Activated T-cell treated with anti-CD3 and anti-CD28 coated beads, Interleukin-2, amount 50 U/mL, for 72 hours (primary cell): ENCODE data around the gene ZNRD2. TPM values are rescaled to one million over a fixed set of nuclear protein-coding genes. Genes with fewer than 3 reads are reported as not detected.

Experiments used
- ATAC-seq, 2 donors: fragments of 150-1000 bp; cut with Tn5 transposase; replicated peaks in 1 of 2; 2 replicates each; pipeline ENCODE4 v1.10.0; 2021; ENCODE audit warnings: moderate library complexity in 2 of 2, mild to moderate bottlenecking in 1 of 2
- DNase-seq, 2 donors: peaks; one replicate each; pipeline ENCODE4 v3.0.0; 2021 to 2022; ENCODE audit warnings: mixed read lengths in 1 of 2
- H3K27ac Mint-ChIP-seq: one replicate; pipeline ENCODE4 v1.8.0; 2022; ENCODE audit warnings: mild to moderate bottlenecking, moderate library complexity, mixed read lengths
- H3K27me3 Mint-ChIP-seq: one replicate; pipeline ENCODE4 v1.8.0; 2022; ENCODE audit warnings: low read depth, mixed read lengths
- H3K36me3 Mint-ChIP-seq, 2 donors: one replicate each; pipeline ENCODE4 v1.8.0; 2022; ENCODE audit warnings: mixed read lengths in 2 of 2, mild to moderate bottlenecking in 1 of 2; ENCODE audit not compliant: insufficient read depth in 2 of 2
- H3K4me1 Mint-ChIP-seq: one replicate; pipeline ENCODE4 v1.8.0; 2022; ENCODE audit warnings: low read depth, mixed read lengths
- H3K4me3 Mint-ChIP-seq, 2 donors: one replicate each; pipeline ENCODE4 v1.8.0; 2022; ENCODE audit warnings: mild to moderate bottlenecking in 2 of 2, mixed read lengths in 2 of 2, moderate library complexity in 2 of 2
- H3K9me3 Mint-ChIP-seq, 2 donors: one replicate each; pipeline ENCODE4 v1.8.0; 2022; ENCODE audit warnings: mixed read lengths in 2 of 2
- total RNA-seq, 2 donors: library from RNA; stranded (reverse); gene quantifications; one replicate each; pipeline ENCODE4 v1.2.3, GENCODE V29; 2022

The ZNRD2 gene
- total RNA-seq, 2 donors from 2014 or later, result 23.5 to 25.1 TPM

DNA sequence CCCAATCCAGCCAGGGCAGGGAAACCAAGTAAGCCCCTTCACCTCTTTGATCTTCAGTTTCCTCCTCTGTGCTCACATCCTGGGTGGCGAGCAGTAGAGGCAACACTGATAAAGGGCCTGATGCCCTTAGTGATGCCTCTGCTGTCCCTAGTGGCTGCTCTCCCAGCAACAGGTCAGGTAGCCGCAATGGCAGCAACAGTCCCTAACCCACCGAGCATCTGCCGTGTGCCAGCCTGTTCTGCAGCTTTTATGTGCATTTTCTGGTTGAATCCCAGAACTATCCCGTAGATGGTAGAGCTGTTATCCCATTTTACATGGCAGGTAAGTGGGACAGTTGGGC lies 40.1 kb upstream of the ZNRD2 start:
- Mint-ChIP-seq H3K9me3 (no peaks in the 10 kb centered on the region), H3K27me3 (no peaks in the 10 kb centered on the region)
- ATAC-seq, result peak; percentile 45 to 49

DNA sequence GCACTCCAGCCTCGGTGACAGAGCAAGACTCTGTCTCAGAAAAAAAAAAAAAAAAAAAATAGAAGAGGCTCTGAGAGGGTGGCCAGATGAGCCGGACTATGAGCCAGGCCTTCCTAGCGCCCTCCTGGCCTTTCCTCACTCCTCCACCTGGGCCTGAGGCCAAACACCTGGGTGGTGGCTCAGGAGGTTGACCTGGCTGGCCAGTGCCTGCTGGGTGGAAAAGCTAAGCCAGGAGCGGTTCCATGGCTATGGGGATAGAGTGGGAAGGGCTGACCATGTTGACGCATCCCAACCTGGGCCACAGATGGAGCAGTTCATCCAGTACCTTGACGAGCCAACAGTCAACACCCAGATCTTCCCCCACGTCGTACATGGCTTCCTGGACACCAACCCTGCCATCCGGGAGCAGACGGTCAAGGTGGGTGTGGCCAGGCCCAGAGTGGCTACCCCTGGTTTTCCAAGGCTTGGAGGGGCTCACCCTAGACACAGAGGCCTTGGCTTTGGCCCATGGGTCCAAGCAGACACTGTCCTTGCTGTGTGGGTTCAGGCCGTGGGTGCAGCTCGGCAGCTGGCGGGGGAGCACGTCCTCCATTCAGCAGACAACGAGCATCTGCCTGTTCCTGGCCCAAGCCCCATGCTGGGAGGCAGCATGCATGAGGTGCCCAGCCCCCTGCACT lies 37.8 kb upstream of the ZNRD2 start:
- ATAC-seq (no peak), DNase-seq (no peak)
- H3K4me3 Mint-ChIP-seq, result no peak overlapping the region
- peaks cover 21% of the 10 kb centered on the region for H3K4me1 Mint-ChIP-seq
- peaks cover 0 to 13% of the 10 kb centered on the region in 2 donors for H3K36me3 Mint-ChIP-seq
- H3K27ac Mint-ChIP-seq, result no peak overlapping the region
- no peaks in the 10 kb centered on the region for H3K27me3 Mint-ChIP-seq
- no peaks in the 10 kb centered on the region for H3K9me3 Mint-ChIP-seq

More for the DNA sequence above, 40.1 kb upstream of the ZNRD2 start:
- Mint-ChIP-seq H3K4me3 (no peak overlapping the region), H3K4me1 (peaks cover 32% of the 10 kb centered on the region), H3K27ac (peak overlapping the region; percentile 65), H3K36me3 (peaks cover 2 to 14% of the 10 kb centered on the region in 2 donors)
- DNase-seq, result no peak

DNA sequence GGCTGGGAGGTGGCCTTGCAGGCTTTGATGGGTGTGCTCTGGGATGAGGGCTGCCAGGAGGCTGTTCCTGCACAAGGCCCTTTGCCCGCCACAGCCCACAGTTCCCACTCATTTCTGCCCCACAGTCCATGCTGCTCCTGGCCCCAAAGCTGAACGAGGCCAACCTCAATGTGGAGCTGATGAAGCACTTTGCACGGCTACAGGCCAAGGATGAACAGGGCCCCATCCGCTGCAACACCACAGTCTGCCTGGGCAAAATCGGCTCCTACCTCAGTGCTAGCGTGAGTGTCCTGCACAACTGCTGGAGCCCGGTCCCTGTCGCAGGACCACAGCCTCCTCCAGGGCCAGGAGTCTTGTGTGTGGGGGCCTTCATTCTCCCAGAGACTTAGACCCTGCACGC lies 35.2 kb upstream of the ZNRD2 start:
- Mint-ChIP-seq H3K27ac (no peak overlapping the region), H3K4me1 (peaks cover 6% of the 10 kb centered on the region), H3K36me3 (peaks cover 0 to 6% of the 10 kb centered on the region in 2 donors), H3K9me3 (no peaks in the 10 kb centered on the region), H3K27me3 (no peaks in the 10 kb centered on the region), H3K4me3 (no peak overlapping the region)
- DNase-seq (no peak), ATAC-seq (no peak)

DNA sequence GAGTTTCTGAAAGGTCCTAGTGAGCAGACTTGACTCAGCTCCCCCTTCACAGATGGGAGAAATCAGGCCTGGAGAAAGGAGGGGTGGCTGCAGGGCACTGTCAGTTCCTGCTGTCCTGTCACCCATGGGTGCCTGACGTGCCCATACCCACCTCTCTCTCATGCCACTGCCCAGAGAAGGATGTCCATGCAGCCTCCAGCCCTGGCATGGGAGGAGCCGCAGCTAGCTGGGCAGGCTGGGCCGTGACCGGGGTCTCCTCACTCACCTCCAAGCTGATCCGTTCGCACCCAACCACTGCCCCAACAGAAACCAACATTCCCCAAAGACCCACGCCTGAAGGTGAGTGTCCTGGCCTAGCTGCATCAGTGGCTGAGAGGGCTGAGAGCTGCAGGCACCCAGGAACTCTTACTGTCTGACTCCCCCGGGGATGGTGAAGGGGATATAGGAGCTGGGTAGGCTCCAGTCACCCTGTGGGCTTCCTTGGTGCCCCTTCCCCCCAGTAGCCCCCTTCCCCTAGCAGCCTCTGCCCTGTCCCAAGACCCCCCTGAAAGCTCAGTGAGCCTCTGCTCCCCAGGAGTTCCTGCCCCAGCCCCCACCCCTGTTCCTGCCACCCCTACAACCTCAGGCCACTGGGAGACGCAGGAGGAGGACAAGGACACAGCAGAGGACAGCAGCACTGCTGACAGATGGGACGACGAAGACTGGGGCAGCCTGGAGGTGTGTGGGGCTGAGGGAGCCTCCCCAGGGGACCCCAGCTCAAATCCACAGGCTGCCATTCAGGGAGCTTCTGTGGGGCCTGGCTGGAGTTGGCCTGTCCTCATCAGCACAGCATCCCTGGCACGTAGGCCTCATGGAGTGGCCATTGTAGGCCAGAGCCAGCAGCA lies 33.6 kb upstream of the ZNRD2 start:
- DNase-seq (no peak), ATAC-seq (no peak)
- no peaks in the 10 kb centered on the region for H3K9me3 Mint-ChIP-seq
- no peak overlapping the region for H3K4me3 Mint-ChIP-seq
- peaks cover 0 to 4% of the 10 kb centered on the region in 2 donors for H3K36me3 Mint-ChIP-seq
- no peak overlapping the region for H3K27ac Mint-ChIP-seq
- peaks cover 11% of the 10 kb centered on the region for H3K4me1 Mint-ChIP-seq
- no peaks in the 10 kb centered on the region for H3K27me3 Mint-ChIP-seq

DNA sequence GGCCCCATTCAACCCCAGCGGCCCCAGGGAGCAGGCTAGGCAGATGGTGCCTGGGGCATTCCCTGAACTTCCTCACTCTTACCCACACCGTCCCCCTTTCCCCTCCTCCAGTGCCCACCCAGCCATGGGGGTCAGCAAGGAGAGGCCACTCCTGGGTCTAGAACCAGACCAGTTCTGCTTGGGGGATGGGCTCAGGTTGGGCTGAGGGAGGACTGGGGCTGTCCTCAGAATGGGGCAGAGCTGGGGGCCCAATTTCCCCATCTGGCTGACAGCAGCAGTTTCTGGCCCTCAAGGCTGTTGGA lies 33.0 kb upstream of the ZNRD2 start:
- Mint-ChIP-seq H3K9me3 (no peaks in the 10 kb centered on the region), H3K27me3 (no peaks in the 10 kb centered on the region), H3K27ac (no peak overlapping the region), H3K36me3 (peaks cover 0 to 5% of the 10 kb centered on the region in 2 donors), H3K4me3 (no peak overlapping the region), H3K4me1 (peaks cover 17% of the 10 kb centered on the region)
- ATAC-seq, result no peak
- no peak for DNase-seq

DNA sequence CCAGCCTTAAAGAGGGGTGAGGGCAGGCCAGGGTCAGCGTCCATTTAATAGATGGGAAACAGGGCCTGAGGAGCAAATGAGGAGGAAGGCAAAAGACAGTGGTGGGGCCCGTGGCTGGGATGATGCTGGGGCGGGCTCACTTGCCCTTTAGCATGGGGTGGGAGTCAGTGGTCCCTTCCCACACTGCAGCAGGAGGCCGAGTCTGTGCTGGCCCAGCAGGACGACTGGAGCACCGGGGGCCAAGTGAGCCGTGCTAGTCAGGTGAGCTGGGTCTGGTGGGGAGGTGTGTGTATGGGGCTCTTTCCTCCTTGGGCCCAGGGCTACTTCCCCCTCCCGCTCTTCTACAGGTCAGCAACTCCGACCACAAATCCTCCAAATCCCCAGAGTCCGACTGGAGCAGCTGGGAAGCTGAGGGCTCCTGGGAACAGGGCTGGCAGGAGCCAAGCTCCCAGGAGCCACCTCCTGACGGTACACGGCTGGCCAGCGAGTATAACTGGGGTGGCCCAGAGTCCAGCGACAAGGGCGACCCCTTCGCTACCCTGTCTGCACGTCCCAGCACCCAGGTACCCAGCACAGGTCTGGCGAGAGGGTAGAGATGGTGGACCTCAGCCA lies 32.6 kb upstream of the ZNRD2 start:
- Mint-ChIP-seq H3K27me3 (no peaks in the 10 kb centered on the region), H3K36me3 (peaks cover 1 to 8% of the 10 kb centered on the region in 2 donors), H3K4me3 (peak overlapping the region in 1 of 2 donors; percentile 22), H3K4me1 (peaks cover 22% of the 10 kb centered on the region), H3K9me3 (no peaks in the 10 kb centered on the region), H3K27ac (no peak overlapping the region)
- DNase-seq (no peak), ATAC-seq (no peak)

DNA sequence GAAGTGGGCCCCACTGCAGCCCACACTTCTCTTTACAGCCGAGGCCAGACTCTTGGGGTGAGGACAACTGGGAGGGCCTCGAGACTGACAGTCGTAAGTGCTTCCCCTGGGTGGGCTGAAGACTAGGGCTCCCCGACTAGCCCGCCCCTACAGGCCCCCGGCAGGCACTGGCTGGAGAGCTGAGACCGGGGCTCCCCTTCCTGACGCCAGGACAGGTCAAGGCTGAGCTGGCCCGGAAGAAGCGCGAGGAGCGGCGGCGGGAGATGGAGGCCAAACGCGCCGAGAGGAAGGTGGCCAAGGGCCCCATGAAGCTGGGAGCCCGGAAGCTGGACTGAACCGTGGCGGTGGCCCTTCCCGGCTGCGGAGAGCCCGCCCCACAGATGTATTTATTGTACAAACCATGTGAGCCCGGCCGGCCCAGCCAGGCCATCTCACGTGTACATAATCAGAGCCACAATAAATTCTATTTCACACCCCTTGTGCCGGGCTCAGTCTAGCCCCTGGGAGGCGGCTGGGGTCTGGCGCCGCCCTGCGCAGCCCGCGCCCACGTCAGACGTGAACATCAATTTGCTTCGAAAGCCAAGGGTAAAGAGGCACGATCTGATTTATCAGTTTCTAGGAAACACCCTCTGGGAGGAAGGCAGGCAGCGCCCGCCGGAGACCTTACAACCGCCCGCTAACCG lies 31.9 kb upstream of the ZNRD2 start:
- H3K4me1 Mint-ChIP-seq, result peaks cover 25% of the 10 kb centered on the region
- peak overlapping the region; percentile 21 to 40 for H3K4me3 Mint-ChIP-seq
- no peak for DNase-seq
- H3K9me3 Mint-ChIP-seq, result no peaks in the 10 kb centered on the region
- H3K27ac Mint-ChIP-seq, result no peak overlapping the region
- H3K36me3 Mint-ChIP-seq, result peaks cover 2 to 9% of the 10 kb centered on the region in 2 donors
- H3K27me3 Mint-ChIP-seq, result no peaks in the 10 kb centered on the region
- no peak for ATAC-seq

DNA sequence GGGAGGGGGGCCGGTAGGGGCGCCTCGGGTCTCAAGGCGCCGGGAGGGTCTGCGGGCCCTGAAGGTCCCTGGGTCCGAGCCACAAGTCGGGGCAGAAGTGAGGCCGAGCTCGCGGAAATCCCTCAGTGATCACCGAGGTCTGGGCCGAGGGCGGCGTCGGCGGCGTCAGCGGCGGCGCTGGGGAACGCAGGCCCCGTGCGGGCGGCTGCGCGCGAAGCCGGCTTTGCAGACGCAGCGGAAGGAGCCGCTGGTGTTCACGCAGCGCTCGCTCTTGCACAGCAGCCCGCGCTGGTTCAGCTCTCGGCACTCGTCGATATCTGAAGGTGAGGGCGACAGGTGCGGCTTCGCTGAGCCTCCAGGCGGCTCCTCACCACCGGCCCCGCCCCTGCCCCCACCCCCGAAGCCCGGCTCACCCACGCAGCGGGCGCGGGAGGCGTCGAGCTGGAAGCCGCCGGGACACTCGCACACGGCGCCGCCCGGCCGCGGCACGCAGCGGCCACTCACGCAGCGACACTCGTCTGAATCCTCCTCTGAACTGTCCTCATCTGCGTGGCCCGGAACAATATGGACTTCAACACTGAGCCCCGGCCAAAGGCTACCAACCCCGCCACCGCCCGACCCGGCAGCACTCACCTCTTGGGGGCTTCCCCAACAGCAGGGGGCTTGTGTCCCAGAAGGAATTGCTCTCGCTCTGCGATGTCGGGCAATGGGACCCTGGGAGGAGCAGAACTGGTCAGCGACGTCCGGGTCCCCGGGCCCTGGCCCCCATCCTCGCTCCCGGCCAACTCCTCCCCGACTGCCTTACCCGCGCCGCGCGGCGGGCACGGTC lies 31.1 kb upstream of the ZNRD2 start:
- Mint-ChIP-seq H3K27me3 (no peaks in the 10 kb centered on the region), H3K4me3 (peak overlapping the region in 1 of 2 donors; percentile 29), H3K36me3 (peaks cover 2 to 11% of the 10 kb centered on the region in 2 donors)

DNA sequence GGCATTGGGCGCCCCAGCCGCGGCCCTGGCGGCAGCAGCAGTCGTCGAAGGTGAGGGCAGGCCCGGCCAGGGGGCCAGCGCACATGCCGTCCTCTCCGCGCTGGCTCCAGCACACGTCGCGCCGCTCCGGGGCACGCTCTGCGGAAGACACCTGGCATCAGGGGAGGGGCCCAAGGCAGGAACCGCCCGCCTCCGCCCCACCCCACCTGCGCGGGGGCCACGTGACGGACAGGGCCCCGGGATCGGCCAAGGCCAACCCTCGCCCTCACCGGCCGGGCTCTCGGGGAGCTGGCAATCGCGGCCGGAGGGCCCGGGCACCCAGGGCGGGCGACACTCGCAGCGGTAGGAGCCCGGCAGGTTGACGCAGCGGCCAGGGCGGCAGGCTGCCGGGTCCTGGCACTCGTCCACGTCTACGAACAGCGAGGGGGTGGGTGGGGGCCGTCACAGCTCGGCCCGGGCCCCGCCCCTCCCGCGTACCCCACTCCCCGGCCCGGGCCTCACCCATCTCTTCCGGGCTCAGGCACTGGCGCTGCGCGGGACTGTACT lies 30.5 kb upstream of the ZNRD2 start:
- H3K36me3 Mint-ChIP-seq, result peaks cover 2 to 13% of the 10 kb centered on the region in 2 donors
- H3K4me1 Mint-ChIP-seq, result peaks cover 25% of the 10 kb centered on the region
- H3K9me3 Mint-ChIP-seq, result no peaks in the 10 kb centered on the region
- H3K4me3 Mint-ChIP-seq, result peak overlapping the region; percentile 84 to 86
- DNase-seq, result no peak
- peak; percentile 75 to 78 for ATAC-seq
- H3K27ac Mint-ChIP-seq, result no peak overlapping the region
- H3K27me3 Mint-ChIP-seq, result no peaks in the 10 kb centered on the region

More for the DNA sequence above, 31.1 kb upstream of the ZNRD2 start:
- H3K9me3 Mint-ChIP-seq, result no peaks in the 10 kb centered on the region
- peaks cover 25% of the 10 kb centered on the region for H3K4me1 Mint-ChIP-seq
- ATAC-seq (no peak), DNase-seq (no peak)
- H3K27ac Mint-ChIP-seq, result no peak overlapping the region

DNA sequence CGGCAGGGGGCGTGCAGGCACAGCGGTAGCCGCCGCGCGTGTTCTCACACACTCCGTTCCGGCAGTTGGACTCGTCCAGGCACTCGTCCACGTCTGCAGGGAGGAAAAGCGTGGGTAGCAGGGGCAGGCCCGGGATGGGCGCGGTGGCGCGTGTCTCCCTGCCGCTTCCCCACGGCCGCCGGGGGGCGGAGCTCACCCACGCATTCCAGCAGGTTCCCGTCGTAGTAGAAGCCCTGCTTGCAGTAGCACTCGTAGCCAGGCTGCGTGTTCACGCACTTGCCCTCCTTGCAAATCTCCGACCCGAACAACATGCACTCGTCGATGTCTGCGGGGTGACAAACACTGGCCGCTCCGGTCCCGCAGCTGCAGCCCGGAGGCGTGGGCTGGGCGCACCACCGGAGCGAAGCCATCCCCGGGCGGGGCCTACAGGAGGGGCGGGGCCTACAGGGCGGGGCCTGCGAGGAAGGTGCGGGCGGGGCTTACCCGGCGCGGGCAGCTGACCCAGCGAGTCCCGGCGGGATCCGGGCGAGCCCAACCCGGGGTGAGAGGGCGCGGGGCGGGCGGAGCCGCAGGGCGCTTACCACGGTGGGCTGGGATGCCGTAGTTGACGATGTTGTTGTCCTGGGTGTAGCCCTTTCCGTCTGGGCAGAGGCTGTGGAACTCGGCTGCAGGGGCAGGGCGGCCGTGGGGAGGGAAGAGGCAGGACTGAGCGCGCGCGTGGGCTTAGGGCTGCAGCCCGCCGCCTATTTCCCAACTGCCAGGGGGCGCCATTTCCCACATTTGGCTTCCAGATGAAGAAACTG lies 29.8 kb upstream of the ZNRD2 start:
- H3K9me3 Mint-ChIP-seq, result no peaks in the 10 kb centered on the region
- no peak overlapping the region for H3K27ac Mint-ChIP-seq
- H3K4me3 Mint-ChIP-seq, result peak overlapping the region; percentile 84 to 86
- peaks cover 4 to 13% of the 10 kb centered on the region in 2 donors for H3K36me3 Mint-ChIP-seq
- H3K27me3 Mint-ChIP-seq, result no peaks in the 10 kb centered on the region
- H3K4me1 Mint-ChIP-seq, result peaks cover 28% of the 10 kb centered on the region
- ATAC-seq (peak; percentile 86 to 90), DNase-seq (peak; percentile 90)

DNA sequence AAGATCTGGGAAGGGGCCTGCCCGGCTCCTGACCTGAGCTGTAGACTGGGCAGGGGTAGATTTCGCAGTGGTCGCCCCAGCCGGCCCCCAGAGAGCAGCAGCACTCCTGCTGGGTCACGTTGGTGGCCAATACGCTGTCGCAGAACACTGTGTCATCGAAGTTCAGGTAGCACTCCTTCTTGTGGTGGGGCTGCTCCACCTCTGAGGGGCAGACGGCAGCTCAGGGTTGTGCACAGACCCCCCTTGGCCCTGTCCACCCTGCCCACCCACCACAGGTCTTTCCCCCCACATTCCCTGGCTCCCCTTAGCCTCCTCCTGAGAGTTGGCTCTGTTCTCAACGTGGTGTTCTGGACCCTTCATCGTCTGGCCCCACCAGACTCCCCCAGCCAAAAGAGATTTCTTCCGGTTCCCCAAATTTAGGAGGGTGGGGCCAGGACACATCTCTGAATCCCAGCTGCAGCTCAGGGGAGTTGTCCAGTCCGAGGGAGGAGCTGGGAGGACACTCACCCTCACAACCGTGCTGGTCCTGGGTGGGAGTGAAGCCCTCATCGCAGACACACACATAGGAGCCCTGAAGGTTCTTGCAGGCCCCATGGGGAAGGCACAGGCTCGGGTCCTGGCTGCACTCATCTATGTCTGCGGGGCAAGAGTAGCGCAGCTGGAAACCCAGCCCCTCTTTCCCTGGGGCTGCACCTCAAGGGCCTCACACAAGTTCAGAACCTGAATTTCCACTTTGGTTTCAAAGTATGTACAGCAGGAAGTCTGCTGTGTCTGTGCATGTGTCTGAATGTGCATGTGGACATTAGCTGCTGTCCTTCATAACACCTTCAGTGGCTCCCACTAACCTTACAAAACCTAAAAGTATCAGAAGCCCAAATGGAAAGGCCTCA lies 28.9 kb upstream of the ZNRD2 start:
- peaks cover 5 to 13% of the 10 kb centered on the region in 2 donors for H3K36me3 Mint-ChIP-seq
- peaks cover 36% of the 10 kb centered on the region for H3K4me1 Mint-ChIP-seq
- H3K27ac Mint-ChIP-seq, result peak overlapping the region; percentile 72
- H3K4me3 Mint-ChIP-seq, result peak overlapping the region; percentile 84 to 86
- H3K27me3 Mint-ChIP-seq, result no peaks in the 10 kb centered on the region
- DNase-seq (no peak), ATAC-seq (no peak)
- no peaks in the 10 kb centered on the region for H3K9me3 Mint-ChIP-seq
